GM08714 (cell line): Measurements from ENCODE around the gene GPR146.

Experiments used
- H3K4me3 ChIP-seq: fragments of 200-500 bp; sonication (Bioruptor generic); 2 replicates; pipeline ENCODE4 v1.5.1; 2014; ENCODE audit warnings: mild to moderate bottlenecking, low read length, inconsistent platforms
- ZNF274 ChIP-seq: IDR thresholded peaks from 2 replicates; pipeline ENCODE4 v1.6.1; 2012; ENCODE audit warnings: mild to moderate bottlenecking, low read depth, low read length

The GPR146 gene

GRCh38 chr7:1040790-1041189 is 3.6 kb upstream of the GPR146 start:
- no peak overlapping the region for H3K4me3 ChIP-seq

GRCh38 chr7:1041551-1042491 is 2.5 kb upstream of the GPR146 start:
- TF ChIP-seq ZNF274: no peak
- H3K4me3 ChIP-seq: no peak overlapping the region

More at GRCh38 chr7:1040790-1041189, 3.6 kb upstream of the GPR146 start:
- no peak for TF ChIP-seq ZNF274

- no peak for TF ChIP-seq ZNF274
- no peak overlapping the region for H3K4me3 ChIP-seq
Measured at GRCh38 chr7:1042492-1042833, 1.9 kb upstream of the GPR146 start.

- H3K4me3 ChIP-seq: peak overlapping the region; percentile 39; the same call in 1 of the 2 replicates
- TF ChIP-seq ZNF274: no peak
Measured at GRCh38 chr7:1043552-1044188, 676 bp upstream of the GPR146 start.

- peak overlapping the region; percentile 77; the same call in 1 of the 2 replicates for H3K4me3 ChIP-seq
- TF ChIP-seq ZNF274: no peak
Measured at GRCh38 chr7:1045069-1046063, 1.0 kb downstream of the GPR146 start.

GRCh38 chr7:1046722-1047679 is 2.7 kb downstream of the GPR146 start:
- no peak for TF ChIP-seq ZNF274
- no peak overlapping the region for H3K4me3 ChIP-seq

- no peak overlapping the region for H3K4me3 ChIP-seq
- TF ChIP-seq ZNF274: no peak
Measured at GRCh38 chr7:1049006-1049741, 4.8 kb downstream of the GPR146 start.

- TF ChIP-seq ZNF274: no peak
Measured at GRCh38 chr7:1049801-1050200, 5.5 kb downstream of the GPR146 start.

GRCh38 chr7:1050254-1050906 is 6.0 kb downstream of the GPR146 start:
- no peak for TF ChIP-seq ZNF274
- no peak overlapping the region for H3K4me3 ChIP-seq

More at GRCh38 chr7:1049801-1050200, 5.5 kb downstream of the GPR146 start:
- no peak overlapping the region for H3K4me3 ChIP-seq

GRCh38 chr7:1050956-1051690 is 6.8 kb downstream of the GPR146 start:
- TF ChIP-seq ZNF274: no peak
- no peak overlapping the region for H3K4me3 ChIP-seq
